GM12878 (cell line): Measurements from ENCODE around the gene COL1A1. TPM values are rescaled to one million over a fixed set of nuclear protein-coding genes. Genes with fewer than 3 reads are reported as not detected.
A peak's percentile ranks its signal among the peaks of the same experiment; 100 is the strongest.

Source experiments
- ATAC-seq: fragments of 200-7000 bp; cut with Tn5 transposase; 3 replicates; pipeline ENCODE4 v1.9.1; 2020; ENCODE audit warnings: mild to moderate bottlenecking, moderate library complexity
- BruUV-seq: library from RNA; stranded (reverse); fragments of 400-500 nt; replicated peaks from 2 replicates; lab custom pipeline; 2021; lab: Mats Ljungman, UMichigan
- CTCF ChIA-PET: fragments of 300-600 bp; sonication (Branson Sonifier 250); formaldehyde crosslinking; extraction: SDS; loops from one replicate; lab custom pipeline; 2021; ENCODE audit warnings: inconsistent platforms; lab: Yijun Ruan, JAX
- POLR2A ChIA-PET: fragments of 350-600 bp; formaldehyde crosslinking; extraction: SDS; loops from one replicate; lab custom pipeline; 2021; ENCODE audit warnings: inconsistent platforms; lab: Charles Lee
- RAD21 ChIA-PET: fragments of 300-600 bp; sonication (Branson Sonifier 250); formaldehyde crosslinking; loops from one replicate; lab custom pipeline; 2023; ENCODE audit warnings: antibody characterized with exemption; ENCODE audit not compliant: unreplicated experiment; lab: Charles Lee
- SMC1A ChIA-PET: fragments of 300-600 bp; sonication (Branson Sonifier 250); formaldehyde crosslinking; loops from one replicate; lab custom pipeline; 2023; ENCODE audit not compliant: unreplicated experiment, uncharacterized antibody; lab: Charles Lee
- DNase-seq: peaks from one replicate; pipeline ENCODE4 v3.0.0-alpha.2; 2011; ENCODE audit warnings: low read depth, low spot score
- FAIRE-seq: peaks from 3 replicates; lab custom pipeline; 2011; peaks lifted over from hg19 to GRCh38; lab: Jason Lieb, UNC
- H2AFZ ChIP-seq: 2 replicates; pipeline ENCODE4 v1.6.0; 2011; ENCODE audit warnings: low read depth, low read length, control low read depth; ENCODE audit not compliant: control insufficient read depth
- H3K27ac ChIP-seq: 2 replicates; pipeline ENCODE4 v1.5.1; 2011; ENCODE audit warnings: control low read depth; ENCODE audit not compliant: control insufficient read depth, insufficient read depth
- H3K27me3 ChIP-seq, 2 experiments: replicated peaks in 1 of 2; 2 replicates each; pipeline versions ENCODE4 v1.6.0 to v1.6.1; 2011; ENCODE audit warnings: low read length in 1 of 2; ENCODE audit not compliant: control insufficient read depth in 2 of 2, insufficient read depth in 2 of 2
- H3K36me3 ChIP-seq, 2 experiments: 2 replicates each; pipeline ENCODE4 v1.5.1; 2011; ENCODE audit warnings: low read length in 1 of 2; ENCODE audit not compliant: control insufficient read depth in 2 of 2, insufficient read depth in 2 of 2
- H3K4me1 ChIP-seq: 2 replicates; pipeline ENCODE4 v1.6.1; 2011; ENCODE audit warnings: mild to moderate bottlenecking, low read length, moderate library complexity, mixed read lengths; ENCODE audit not compliant: control insufficient read depth, insufficient read depth
- H3K4me2 ChIP-seq: 2 replicates; pipeline ENCODE4 v1.6.0; 2011; ENCODE audit warnings: control low read depth; ENCODE audit not compliant: control insufficient read depth, insufficient read depth
- H3K4me3 ChIP-seq: fragments of 200-600 bp; sonication (generic); 2 replicates; pipeline ENCODE4 v1.5.1; 2016
- H3K79me2 ChIP-seq: 2 replicates; pipeline ENCODE4 v1.6.0; 2011; ENCODE audit warnings: low read length; ENCODE audit not compliant: control insufficient read depth, insufficient read depth
- H3K9ac ChIP-seq: 2 replicates; pipeline ENCODE4 v1.8.0; 2011; ENCODE audit warnings: low read length, control low read depth, mixed read lengths; ENCODE audit not compliant: control insufficient read depth, insufficient read depth
- H3K9me3 ChIP-seq: replicated peaks from 3 replicates; pipeline ENCODE4 v1.5.1; 2011; ENCODE audit warnings: mild to moderate bottlenecking, low read length; ENCODE audit not compliant: control insufficient read depth, insufficient read depth
- H4K20me1 ChIP-seq: 2 replicates; pipeline ENCODE4 v1.6.0; 2011; ENCODE audit not compliant: control insufficient read depth, insufficient read depth
- CBX3 ChIP-seq: fragments of 200-600 bp; sonication (generic); IDR thresholded peaks from 2 replicates; pipeline ENCODE4 v1.6.1; 2016; ENCODE audit warnings: low read depth, borderline replicate concordance
- CHD2 ChIP-seq: IDR thresholded peaks from 2 replicates; pipeline ENCODE4 v1.6.1; 2011; ENCODE audit warnings: low read depth, low read length, improper control_type of control experiment, borderline replicate concordance
- MTA2 ChIP-seq: fragments of 450-650 bp; IDR thresholded peaks from 2 replicates; pipeline ENCODE4 v1.6.1; 2016; ENCODE audit warnings: low read depth, mild to moderate bottlenecking, moderate library complexity
- MTA3 ChIP-seq: IDR thresholded peaks from 2 replicates; pipeline ENCODE4 v1.6.1; 2012; ENCODE audit warnings: low read length, inconsistent platforms, borderline replicate concordance
- POLR2AphosphoS5 ChIP-seq: IDR thresholded peaks from 2 replicates; pipeline ENCODE4 v1.6.1; 2011; ENCODE audit warnings: mild to moderate bottlenecking, low read length, inconsistent platforms
- POU2F2 ChIP-seq: IDR thresholded peaks from 3 replicates; pipeline ENCODE4 v1.6.1; 2011; ENCODE audit warnings: low read depth, mild to moderate bottlenecking, low read length, borderline replicate concordance
- RBBP5 ChIP-seq: fragments of 200-600 bp; sonication (generic); conservative IDR thresholded peaks from 2 replicates; pipeline ENCODE4 v1.6.1; 2016
- RCOR1 ChIP-seq: conservative IDR thresholded peaks from 2 replicates; pipeline ENCODE4 v1.6.1; 2012; ENCODE audit warnings: low read depth, low read length, improper control_type of control experiment
- STAT3 ChIP-seq: IDR thresholded peaks from 2 replicates; pipeline ENCODE4 v1.6.1; 2011; ENCODE audit warnings: low read depth, low read length, improper control_type of control experiment
- WRNIP1 ChIP-seq: IDR thresholded peaks from 2 replicates; pipeline ENCODE4 v1.6.1; 2011; ENCODE audit warnings: low read depth, low read length, improper control_type of control experiment, borderline replicate concordance
- ZNF207 ChIP-seq: fragments of 450-650 bp; IDR thresholded peaks from 2 replicates; pipeline ENCODE4 v1.6.1; 2014; ENCODE audit warnings: antibody characterized with exemption, mild to moderate bottlenecking, borderline replicate concordance
- ZNF592 ChIP-seq: fragments of 450-650 bp; IDR thresholded peaks from 2 replicates; pipeline ENCODE4 v1.6.1; 2017; ENCODE audit warnings: mild to moderate bottlenecking, moderate library complexity
- ZSCAN29 ChIP-seq: fragments of 450-650 bp; IDR thresholded peaks from 2 replicates; pipeline ENCODE4 v1.6.1; 2017; ENCODE audit warnings: mild to moderate bottlenecking, moderate library complexity
- WGBS: methylation state at CpG from one replicate; pipeline ENCODE4 v1.1.6; 2016; ENCODE audit warnings: low lambda C conversion rate; ENCODE audit not compliant: insufficient replicate concordance, insufficient coverage; ENCODE audit errors: missing lambda C conversion rate; 5-methylcytosine and 5-hydroxymethylcytosine counted together
- in situ Hi-C: fragments of 300-500 bp; cut with MboI; formaldehyde crosslinking; loops from 9 replicates; pipeline ENCODE4 v1.14.3; 2018; ENCODE audit warnings: mixed read lengths
- intact Hi-C: fragments of 100-400 bp; cut with micrococcal nuclease; formaldehyde crosslinking; loops from one replicate; pipeline ENCODE4 v1.14.2; 2022; ENCODE audit not compliant: unreplicated experiment
- polyA plus RNA-seq, 11 experiments: library from polyadenylated mRNA; depleted of rRNA in 4 of 11; unstranded in 6 of 11; stranded (reverse) in 5 of 11; fragments of >200 nt; fragmentation: Nextera tagmentation in 4 of 11; fragmentation: Illumina TruSeq in 1 of 11; extraction: Ambion mirVana in 4 of 11; extraction: Trizol in 1 of 11; gene quantifications; 1 replicate in 1 of 11; 2 replicates in 10 of 11; pipeline versions ENCODE4 v1.2.1 to v1.2.3, GENCODE V29; 2011 to 2016; ENCODE audit warnings: inconsistent platforms in 2 of 11, missing spikeins in 2 of 11, low read depth in 1 of 11
- total RNA-seq, 4 experiments: library from RNA; depleted of rRNA in 3 of 4; stranded (reverse); fragments of >200 nt in 3 of 4; fragmentation: Illumina TruSeq in 1 of 4; extraction: Trizol in 1 of 4; gene quantifications; 2 replicates each; pipeline versions ENCODE4 v1.2.1 to v1.2.3, GENCODE V29; 2013 to 2021
- TF ChIP-seq, protein P1 (sequence below): IDR thresholded peaks from 2 replicates; pipeline ENCODE4 v1.6.1; 2012; ENCODE audit warnings: low read depth, low read length, improper control_type of control experiment
- TF ChIP-seq, protein P2 (sequence below): IDR thresholded peaks from 2 replicates; pipeline ENCODE4 v1.6.1; 2011; ENCODE audit warnings: mild to moderate bottlenecking, low read depth, low read length, moderate library complexity; ENCODE audit not compliant: insufficient replicate concordance
- TF ChIP-seq, protein P3 (sequence below): IDR thresholded peaks from 2 replicates; pipeline ENCODE4 v1.6.1; 2011; ENCODE audit warnings: low read depth, low read length, improper control_type of control experiment, borderline replicate concordance

Gene COL1A1
- total and polyA plus RNA-seq, 10 of the 15 experiments (the other 5 are each of a cell fraction or from before 2014, with no cell fraction given) = 0.18 to 7.7 (median 2.3) TPM

DNA sequence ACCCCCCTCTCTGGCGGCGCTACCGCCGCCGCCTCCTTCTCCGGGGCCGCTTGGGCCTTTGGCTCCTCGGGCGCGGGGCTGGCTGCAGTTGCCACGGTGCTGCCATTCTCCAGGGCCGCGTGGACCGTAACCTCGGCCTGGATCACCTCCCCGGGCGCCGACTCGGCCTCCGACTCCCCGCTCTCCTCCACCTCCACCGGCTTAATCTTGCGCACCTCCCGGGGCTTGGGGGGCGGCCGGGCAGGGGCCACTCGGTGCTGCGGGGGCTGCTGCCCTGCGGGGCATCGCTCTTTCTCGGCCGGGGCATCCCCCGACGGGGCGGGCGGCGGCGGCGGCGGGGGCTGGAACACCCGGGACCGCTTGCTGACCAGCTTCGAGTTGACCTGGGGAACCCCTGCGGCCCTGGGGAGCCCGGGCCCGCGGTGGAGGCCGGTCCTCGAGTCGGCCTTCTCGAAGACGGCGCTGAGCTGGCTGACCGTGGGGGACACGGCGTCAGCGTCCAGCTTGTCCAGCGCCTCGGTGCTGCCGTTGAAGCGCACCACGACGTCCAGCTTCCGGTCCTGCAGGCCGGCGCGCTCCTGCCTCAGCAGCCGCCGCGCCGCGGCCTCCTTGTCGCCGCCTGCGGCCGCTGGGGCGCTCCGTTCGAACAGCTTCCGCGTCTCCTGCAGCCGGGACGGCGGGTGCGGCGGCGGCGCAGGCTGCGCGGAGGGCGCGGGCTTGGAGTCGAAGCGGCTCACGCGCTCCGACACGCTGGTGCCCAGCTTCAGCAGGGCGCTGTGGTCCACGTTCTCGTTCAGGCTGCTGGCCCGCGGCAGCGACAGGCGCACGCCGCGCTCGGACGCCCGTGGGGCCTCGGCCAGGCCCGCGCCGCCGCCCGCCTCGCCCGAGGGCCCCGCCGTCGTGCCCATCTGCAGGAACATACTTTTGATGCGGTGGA, 51.7 kb downstream of the COL1A1 start:
- Histone ChIP-seq H3K4me3 (peak overlapping the region; percentile 95), H3K4me2 (peak overlapping the region; percentile 44), H3K27me3 (no peaks in the 10 kb centered on the region), H4K20me1 (no peaks in the 10 kb centered on the region; the same call in none of the 2 replicates), H3K9ac (peak overlapping the region; percentile 88), H3K79me2 (peaks cover 70% of the 10 kb centered on the region), H3K36me3 (peaks cover 4 to 12% of the 10 kb centered on the region in 2 experiments), H2AFZ (no peak overlapping the region), H3K27ac (peak overlapping the region; percentile 89), H3K9me3 (no peaks in the 10 kb centered on the region), H3K4me1 (peaks cover 49% of the 10 kb centered on the region)
- WGBS = 2% methylated on average over 97 of the region's 123 CpGs
- FAIRE-seq = no peak
- RAD21 ChIA-PET = interaction anchor here (0.7 to 2.9 kb wide), 5 partner anchors 12 to 19 kb away, joined by 4 to 19 read pairs (median 6); partner anchors contain the start of gene SAMD14
- ATAC-seq = 0 out of 3 replicates have a peak, but pooled peaks have one; percentile 1
- CTCF ChIA-PET = interaction anchor here (1.2 to 9.3 kb wide), 3 partner anchors 12 to 55 kb away, joined by 4 to 99 read pairs (median 15); no protein-coding TSS in a partner anchor
- POLR2A ChIA-PET = interaction anchor here (1.4 to 2.7 kb wide), 5 partner anchors 9 to 159 kb away, joined by 3 to 18 read pairs (median 5); no protein-coding TSS in a partner anchor
- intact Hi-C loops (loop anchor here (5.0 kb wide), 1 partner anchor 52 kb away; the partner anchor contains the start of gene PDK2), in situ Hi-C loops (no loop called here)
- SMC1A ChIA-PET = interaction anchor here (1.0 to 3.6 kb wide), 4 partner anchors 12 to 55 kb away, joined by 3 to 31 read pairs (median 4); no protein-coding TSS in a partner anchor
- no peak for DNase-seq
- TSS peak; percentile 57 for BruUV-seq
- TF ChIP-seq STAT3 (no peak), MTA2 (no peak), POU2F2 (no peak), CHD2 (no peak), ZNF207 (no peak), WRNIP1 (no peak), MTA3 (no peak), ZSCAN29 (no peak), ZNF592 (no peak), RBBP5 (no peak), CBX3 (no peak), RCOR1 (no peak), POLR2AphosphoS5 (no peak; the same call in 1 of the 2 replicates)
- TF ChIP-seq, protein P1, sequence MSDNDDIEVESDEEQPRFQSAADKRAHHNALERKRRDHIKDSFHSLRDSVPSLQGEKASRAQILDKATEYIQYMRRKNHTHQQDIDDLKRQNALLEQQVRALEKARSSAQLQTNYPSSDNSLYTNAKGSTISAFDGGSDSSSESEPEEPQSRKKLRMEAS = no peak
- TF ChIP-seq, protein P2, sequence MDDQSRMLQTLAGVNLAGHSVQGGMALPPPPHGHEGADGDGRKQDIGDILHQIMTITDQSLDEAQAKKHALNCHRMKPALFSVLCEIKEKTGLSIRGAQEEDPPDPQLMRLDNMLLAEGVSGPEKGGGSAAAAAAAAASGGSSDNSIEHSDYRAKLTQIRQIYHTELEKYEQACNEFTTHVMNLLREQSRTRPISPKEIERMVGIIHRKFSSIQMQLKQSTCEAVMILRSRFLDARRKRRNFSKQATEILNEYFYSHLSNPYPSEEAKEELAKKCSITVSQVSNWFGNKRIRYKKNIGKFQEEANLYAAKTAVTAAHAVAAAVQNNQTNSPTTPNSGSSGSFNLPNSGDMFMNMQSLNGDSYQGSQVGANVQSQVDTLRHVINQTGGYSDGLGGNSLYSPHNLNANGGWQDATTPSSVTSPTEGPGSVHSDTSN = no peak
- TF ChIP-seq, protein P3, sequence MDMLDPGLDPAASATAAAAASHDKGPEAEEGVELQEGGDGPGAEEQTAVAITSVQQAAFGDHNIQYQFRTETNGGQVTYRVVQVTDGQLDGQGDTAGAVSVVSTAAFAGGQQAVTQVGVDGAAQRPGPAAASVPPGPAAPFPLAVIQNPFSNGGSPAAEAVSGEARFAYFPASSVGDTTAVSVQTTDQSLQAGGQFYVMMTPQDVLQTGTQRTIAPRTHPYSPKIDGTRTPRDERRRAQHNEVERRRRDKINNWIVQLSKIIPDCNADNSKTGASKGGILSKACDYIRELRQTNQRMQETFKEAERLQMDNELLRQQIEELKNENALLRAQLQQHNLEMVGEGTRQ = no peak
